Transverse colon (tissue), 4 donors: ENCODE measurements around the gene RXRB. TPM values are rescaled to one million over a fixed set of nuclear protein-coding genes. Genes with fewer than 3 reads are reported as not detected.

Experiments
- DNase-seq: peaks from one replicate; pipeline ENCODE4 v3.0.0-alpha.2; 2019
- H3K27ac ChIP-seq, 4 donors: fragments of 200-600 bp; sonication (generic); 2 replicates each; pipeline ENCODE4 v1.5.1; 2016 to 2018; ENCODE audit warnings: inconsistent platforms in 4 of 4
- H3K27me3 ChIP-seq: fragments of 200-600 bp; sonication (generic); 2 replicates; pipeline ENCODE4 v1.5.1; 2017; ENCODE audit warnings: inconsistent platforms
- H3K36me3 ChIP-seq, 4 donors: fragments of 200-600 bp; sonication (generic); 2 replicates each; pipeline ENCODE4 v1.5.1; 2017 to 2019; ENCODE audit warnings: inconsistent platforms in 4 of 4
- H3K4me1 ChIP-seq, 4 donors: fragments of 200-600 bp; sonication (generic); 2 replicates each; pipeline ENCODE4 v1.5.1; 2017 to 2020; ENCODE audit warnings: inconsistent platforms in 4 of 4
- H3K4me3 ChIP-seq, 4 donors: fragments of 200-600 bp; sonication (generic); 1 replicate in 1 of 4; 2 replicates in 3 of 4; pipeline versions ENCODE4 v1.5.1 to v1.6.1; 2017 to 2019; ENCODE audit warnings: inconsistent platforms in 4 of 4
- H3K9me3 ChIP-seq, 2 donors: fragments of 200-600 bp; sonication (generic); 2 replicates each; pipeline ENCODE4 v1.5.1; 2017 to 2019; ENCODE audit warnings: inconsistent platforms in 2 of 2
- CTCF ChIP-seq, 5 experiments: fragments of 200-600 bp in 3 of 5; fragments of 450-650 bp in 2 of 5; sonication (generic) in 3 of 5; IDR thresholded peaks; 1 replicate in 2 of 5; 2 replicates in 3 of 5; pipeline ENCODE4 v1.5.1; 2016 to 2017; ENCODE audit warnings: antibody characterized with exemption in 5 of 5, inconsistent platforms in 3 of 5, mild to moderate bottlenecking in 2 of 5, moderate library complexity in 1 of 5
- EP300 ChIP-seq: sonication (generic); formaldehyde crosslinking; IDR thresholded peaks from one replicate; pipeline ENCODE4 v1.6.1; 2017; ENCODE audit warnings: antibody characterized with exemption, low read depth
- POLR2A ChIP-seq: fragments of 450-650 bp; IDR thresholded peaks from one replicate; pipeline ENCODE4 v1.6.1; 2016; ENCODE audit warnings: antibody characterized with exemption, mild to moderate bottlenecking, moderate library complexity
- POLR2AphosphoS5 ChIP-seq, 3 donors: sonication (generic); formaldehyde crosslinking; IDR thresholded peaks; one replicate each; pipeline ENCODE4 v1.6.1; 2016; ENCODE audit warnings: antibody characterized with exemption in 3 of 3
- WGBS, 2 donors: methylation state at CpG; one replicate each; pipeline ENCODE4 v1.1.5; 2018; ENCODE audit warnings: low coverage in 1 of 2; 5-methylcytosine and 5-hydroxymethylcytosine counted together
- in situ Hi-C, 4 donors: fragments of 200-750 bp; cut with MboI; loops; one replicate each; pipeline versions ENCODE4 v1.15.0 to v1.15.1; 2017; ENCODE audit warnings: low sequenced_read_pairs in 3 of 4, low pct_ligation_motif_present in 1 of 4, low pct_unique_long_range_greater_than_20kb in 1 of 4
- intact Hi-C: fragments of 100-400 bp; cut with DNase I; formaldehyde crosslinking; loops from one replicate; pipeline ENCODE4 v1.15.1; 2023; ENCODE audit warnings: low total_unique reads
- total RNA-seq, 4 donors: library from RNA; depleted of rRNA; stranded (reverse); fragments of >200 nt; gene quantifications; one replicate each; pipeline ENCODE4 v1.1.0, GENCODE V29; 2016

Gene RXRB
- total RNA-seq, 4 donors from 2014 or later: 26.9 to 31.9 (median 29.4) TPM

- TF ChIP-seq CTCF (IDR thresholded peaks at IDR 0.05): no peak
- TF ChIP-seq POLR2A: no peak
- no peak for TF ChIP-seq EP300
- TF ChIP-seq POLR2AphosphoS5 (IDR thresholded peaks at IDR 0.05): no peak
- in situ Hi-C loops (loop anchor here in 2 of 4 donors (10.0 kb wide), 1 partner anchor 85 kb away; no protein-coding TSS in a partner anchor), intact Hi-C loops (loop anchor here (10.0 kb wide), 1 partner anchor 85 kb away; no protein-coding TSS in a partner anchor)
- no peaks in the 10 kb centered on the region for H3K27me3 ChIP-seq
- no peak for DNase-seq
- peak overlapping the region in 2 of 4 donors; percentile 77 to 82 for H3K27ac ChIP-seq
- peaks cover 4 to 17% (median 15%) of the 10 kb centered on the region in 4 donors for H3K4me1 ChIP-seq
- no peak overlapping the region for H3K4me3 ChIP-seq
- no peaks in the 10 kb centered on the region for H3K9me3 ChIP-seq
- no peaks in the 10 kb centered on the region for H3K36me3 ChIP-seq
- 95% methylated on average over 11 of the region's 11 CpGs; no CpG with 5 or more reads in 1 of the 2 donors for WGBS, 2 donors
Measured at GRCh38 chr6:33160096-33160495, 40.4 kb downstream of the RXRB start.

GRCh38 chr6:33156964-33157363 lies 43.5 kb downstream of the RXRB start:
- Histone ChIP-seq H3K9me3 (peaks cover 0 to 6% of the 10 kb centered on the region in 2 donors), H3K4me3 (no peak overlapping the region), H3K36me3 (no peaks in the 10 kb centered on the region), H3K27ac (no peak overlapping the region), H3K27me3 (peaks cover 5% of the 10 kb centered on the region), H3K4me1 (peaks cover 4 to 15% (median 15%) of the 10 kb centered on the region in 4 donors)
- intact Hi-C loops: no loop called here
- TF ChIP-seq CTCF (IDR thresholded peaks at IDR 0.05) (no peak), POLR2AphosphoS5 (IDR thresholded peaks at IDR 0.05) (no peak), POLR2A (no peak), EP300 (no peak)
- WGBS, 2 donors: 81 to 90% methylated on average over 2 of the region's 2 CpGs
- in situ Hi-C loops: no loop called here
- DNase-seq: no peak

- 72 to 84% methylated on average over 4 to 6 of the region's 6 CpGs for WGBS, 2 donors
- H3K27ac ChIP-seq: no peak overlapping the region
Measured at GRCh38 chr6:33156561-33156960, 43.9 kb downstream of the RXRB start.

GRCh38 chr6:33154349-33154748 lies 46.1 kb downstream of the RXRB start:
- intact Hi-C loops (no loop called here), in situ Hi-C loops (no loop called here)
- no peak overlapping the region for H3K4me3 ChIP-seq
- H3K4me1 ChIP-seq: no peaks in the 10 kb centered on the region
- no peak for DNase-seq
- H3K9me3 ChIP-seq: peaks cover 0 to 12% of the 10 kb centered on the region in 2 donors
- H3K27ac ChIP-seq: no peak overlapping the region
- TF ChIP-seq EP300 (no peak), POLR2A (no peak), POLR2AphosphoS5 (IDR thresholded peaks at IDR 0.05) (no peak), CTCF (IDR thresholded peaks at IDR 0.05) (no peak)
- 56 to 63% methylated on average over 4 of the region's 4 CpGs for WGBS, 2 donors
- peaks cover 11% of the 10 kb centered on the region for H3K27me3 ChIP-seq
- no peaks in the 10 kb centered on the region for H3K36me3 ChIP-seq

More at GRCh38 chr6:33156561-33156960, 43.9 kb downstream of the RXRB start:
- H3K36me3 ChIP-seq: no peaks in the 10 kb centered on the region
- TF ChIP-seq POLR2AphosphoS5 (IDR thresholded peaks at IDR 0.05): no peak
- TF ChIP-seq POLR2A: no peak
- no peak for TF ChIP-seq EP300
- TF ChIP-seq CTCF (IDR thresholded peaks at IDR 0.05): no peak
- intact Hi-C loops: no loop called here
- peaks cover 4 to 11% (median 11%) of the 10 kb centered on the region in 4 donors for H3K4me1 ChIP-seq
- H3K4me3 ChIP-seq: no peak overlapping the region
- in situ Hi-C loops: no loop called here
- DNase-seq: no peak
- H3K9me3 ChIP-seq: peaks cover 0 to 9% of the 10 kb centered on the region in 2 donors
- peaks cover 5% of the 10 kb centered on the region for H3K27me3 ChIP-seq
